Stomach smooth muscle (tissue), 2 donors: ENCODE results near the gene YWHAB.

Source experiments
- H3K27ac ChIP-seq: one replicate; pipeline ENCODE4 v1.7.0; 2013; ENCODE audit warnings: mild to moderate bottlenecking, low read length, inconsistent platforms
- H3K27me3 ChIP-seq, 2 donors: one replicate each; pipeline ENCODE4 v1.7.0; 2013; ENCODE audit warnings: low read length in 2 of 2; ENCODE audit not compliant: insufficient read depth in 2 of 2, control insufficient read depth in 1 of 2
- H3K36me3 ChIP-seq, 2 donors: one replicate each; pipeline ENCODE4 v1.7.0; 2013; ENCODE audit warnings: low read length in 2 of 2; ENCODE audit not compliant: control insufficient read depth in 2 of 2, insufficient read depth in 2 of 2
- H3K4me1 ChIP-seq: one replicate; pipeline ENCODE4 v1.7.0; 2013; ENCODE audit warnings: low read length; ENCODE audit not compliant: control insufficient read depth, insufficient read depth
- H3K4me3 ChIP-seq, 2 donors: one replicate each; pipeline ENCODE4 v1.7.0; 2013; ENCODE audit warnings: low read length in 2 of 2
- H3K9ac ChIP-seq, 2 donors: one replicate each; pipeline ENCODE4 v1.7.0; 2013; ENCODE audit warnings: low read length in 2 of 2, mild to moderate bottlenecking in 1 of 2
- H3K9me3 ChIP-seq, 2 donors: one replicate each; pipeline ENCODE4 v1.7.0; 2013; ENCODE audit warnings: low read length in 2 of 2; ENCODE audit not compliant: control insufficient read depth in 2 of 2
- donor health status: healthy.
- donor health status: Pancreatic carcinoma.

YWHAB gene

GRCh38 chr20:44912189-44912588 lies 26.7 kb downstream of the YWHAB start:
- peaks cover 0 to 8% of the 10 kb centered on the region in 2 donors for H3K36me3 ChIP-seq

GRCh38 chr20:44914924-44915323 lies 29.4 kb downstream of the YWHAB start:
- Histone ChIP-seq H3K9ac (no peak overlapping the region), H3K4me1 (peaks cover 8% of the 10 kb centered on the region), H3K27ac (no peak overlapping the region), H3K36me3 (peaks cover 0 to 3% of the 10 kb centered on the region in 2 donors), H3K9me3 (no peaks in the 10 kb centered on the region), H3K4me3 (no peak overlapping the region), H3K27me3 (no peaks in the 10 kb centered on the region)

More at GRCh38 chr20:44912189-44912588, 26.7 kb downstream of the YWHAB start:
- peaks cover 12% of the 10 kb centered on the region for H3K4me1 ChIP-seq
- no peak overlapping the region for H3K9ac ChIP-seq
- no peak overlapping the region for H3K4me3 ChIP-seq
- no peaks in the 10 kb centered on the region for H3K27me3 ChIP-seq
- H3K9me3 ChIP-seq: no peaks in the 10 kb centered on the region
- H3K27ac ChIP-seq: no peak overlapping the region

- Histone ChIP-seq H3K27ac (no peak overlapping the region), H3K9me3 (no peaks in the 10 kb centered on the region), H3K4me1 (peaks cover 3% of the 10 kb centered on the region), H3K36me3 (peaks cover 0 to 3% of the 10 kb centered on the region in 2 donors), H3K4me3 (no peak overlapping the region), H3K9ac (no peak overlapping the region), H3K27me3 (no peaks in the 10 kb centered on the region)
Measured at GRCh38 chr20:44916586-44916985, 31.1 kb downstream of the YWHAB start.

- H3K9me3 ChIP-seq: no peaks in the 10 kb centered on the region
- no peak overlapping the region for H3K9ac ChIP-seq
- no peak overlapping the region for H3K4me3 ChIP-seq
- H3K27me3 ChIP-seq: no peaks in the 10 kb centered on the region
- no peak overlapping the region for H3K27ac ChIP-seq
- H3K4me1 ChIP-seq: no peaks in the 10 kb centered on the region
- peaks cover 0 to 3% of the 10 kb centered on the region in 2 donors for H3K36me3 ChIP-seq
Measured at GRCh38 chr20:44917399-44917798, 31.9 kb downstream of the YWHAB start.

GRCh38 chr20:44918342-44918741 lies 32.8 kb downstream of the YWHAB start:
- H3K36me3 ChIP-seq: no peaks in the 10 kb centered on the region
- H3K9ac ChIP-seq: no peak overlapping the region
- H3K9me3 ChIP-seq: no peaks in the 10 kb centered on the region
- no peak overlapping the region for H3K27ac ChIP-seq
- H3K27me3 ChIP-seq: no peaks in the 10 kb centered on the region
- no peaks in the 10 kb centered on the region for H3K4me1 ChIP-seq
- H3K4me3 ChIP-seq: no peak overlapping the region

DNA sequence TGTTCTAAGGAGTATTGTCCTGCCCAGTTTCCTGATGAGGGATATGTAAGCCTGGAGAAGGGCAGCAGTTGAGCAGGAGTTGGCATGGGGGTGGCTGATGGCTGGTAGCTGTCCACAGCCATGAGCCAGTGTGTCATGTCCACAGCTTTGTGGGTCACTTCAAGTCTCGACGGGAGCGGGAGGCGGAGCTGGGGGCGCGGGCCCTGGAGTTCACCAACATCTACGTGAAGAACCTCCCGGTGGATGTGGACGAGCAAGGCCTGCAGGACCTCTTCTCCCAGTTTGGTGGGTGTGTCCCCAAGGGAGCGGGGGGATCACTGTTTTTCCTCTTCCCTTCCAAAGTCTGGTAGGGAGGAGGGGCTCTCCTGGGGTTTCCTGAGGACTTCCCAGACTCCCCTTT lies 33.3 kb downstream of the YWHAB start:
- H3K36me3 ChIP-seq: no peaks in the 10 kb centered on the region

GRCh38 chr20:44921447-44921846 lies 35.9 kb downstream of the YWHAB start:
- Histone ChIP-seq H3K27me3 (no peaks in the 10 kb centered on the region), H3K27ac (no peak overlapping the region), H3K4me3 (no peak overlapping the region), H3K4me1 (no peaks in the 10 kb centered on the region), H3K36me3 (no peaks in the 10 kb centered on the region), H3K9ac (no peak overlapping the region), H3K9me3 (no peaks in the 10 kb centered on the region)

More for the DNA sequence above, 33.3 kb downstream of the YWHAB start:
- no peak overlapping the region for H3K4me3 ChIP-seq
- H3K9me3 ChIP-seq: no peaks in the 10 kb centered on the region
- no peaks in the 10 kb centered on the region for H3K4me1 ChIP-seq
- no peaks in the 10 kb centered on the region for H3K27me3 ChIP-seq
- no peak overlapping the region for H3K27ac ChIP-seq
- H3K9ac ChIP-seq: no peak overlapping the region

- Histone ChIP-seq H3K4me3 (no peak overlapping the region), H3K27me3 (no peaks in the 10 kb centered on the region), H3K4me1 (no peaks in the 10 kb centered on the region), H3K9ac (no peak overlapping the region), H3K9me3 (no peaks in the 10 kb centered on the region), H3K27ac (no peak overlapping the region), H3K36me3 (no peaks in the 10 kb centered on the region)
Measured at GRCh38 chr20:44924541-44924940, 39.0 kb downstream of the YWHAB start.

GRCh38 chr20:44928595-44928994 lies 43.1 kb downstream of the YWHAB start:
- no peak overlapping the region for H3K27ac ChIP-seq
- no peaks in the 10 kb centered on the region for H3K27me3 ChIP-seq
- no peaks in the 10 kb centered on the region for H3K4me1 ChIP-seq
- H3K9ac ChIP-seq: no peak overlapping the region
- peaks cover 0 to 2% of the 10 kb centered on the region in 2 donors for H3K36me3 ChIP-seq
- H3K9me3 ChIP-seq: no peaks in the 10 kb centered on the region
- no peak overlapping the region for H3K4me3 ChIP-seq

DNA sequence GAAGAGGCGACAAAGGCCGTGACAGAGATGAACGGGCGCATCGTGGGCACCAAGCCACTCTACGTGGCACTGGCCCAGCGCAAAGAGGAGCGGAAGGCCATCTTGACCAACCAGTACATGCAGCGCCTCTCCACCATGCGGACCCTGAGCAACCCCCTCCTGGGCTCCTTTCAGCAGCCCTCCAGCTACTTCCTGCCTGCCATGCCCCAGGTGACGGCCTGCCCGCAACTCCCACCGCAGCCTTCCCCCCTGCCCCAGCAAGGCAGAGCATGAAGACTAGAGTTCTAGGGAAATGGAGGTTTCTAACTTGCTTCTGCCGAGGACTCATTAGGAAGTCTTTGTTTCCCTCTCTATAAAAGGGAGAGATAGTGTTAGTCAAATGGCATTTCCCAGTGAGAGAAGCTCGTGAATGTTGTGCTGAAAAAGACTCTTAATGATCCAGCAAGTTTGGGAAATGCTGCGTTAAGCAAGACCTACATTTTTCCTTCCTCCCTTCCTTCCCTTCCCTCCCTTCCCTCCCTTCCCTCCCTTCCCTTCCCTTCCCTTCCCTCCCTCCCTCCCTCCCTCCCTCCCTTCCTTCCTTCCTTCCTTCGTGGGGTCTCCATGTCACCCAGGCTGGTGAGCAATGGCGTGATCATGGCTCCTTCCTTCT lies 45.1 kb downstream of the YWHAB start:
- Histone ChIP-seq H3K4me1 (no peaks in the 10 kb centered on the region), H3K9ac (no peak overlapping the region), H3K4me3 (no peak overlapping the region), H3K27ac (no peak overlapping the region), H3K9me3 (no peaks in the 10 kb centered on the region), H3K36me3 (peaks cover 0 to 6% of the 10 kb centered on the region in 2 donors), H3K27me3 (no peaks in the 10 kb centered on the region)

GRCh38 chr20:44931911-44932310 lies 46.4 kb downstream of the YWHAB start:
- Histone ChIP-seq H3K27me3 (no peaks in the 10 kb centered on the region), H3K36me3 (peaks cover 0 to 6% of the 10 kb centered on the region in 2 donors), H3K27ac (no peak overlapping the region), H3K9ac (no peak overlapping the region), H3K4me3 (no peak overlapping the region), H3K4me1 (no peaks in the 10 kb centered on the region), H3K9me3 (no peaks in the 10 kb centered on the region)
